SK-N-SH (cell line): ENCODE measurements around the gene SPOCK1. TPM values are rescaled to one million over a fixed set of nuclear protein-coding genes. Genes with fewer than 3 reads are reported as not detected.

Source experiments
- CTCF ChIA-PET: fragments of 300-600, 350-600 bp; formaldehyde crosslinking; extraction: SDS; loops from one replicate; lab custom pipeline; 2021; lab: Yijun Ruan, JAX
- POLR2A ChIA-PET: fragments of 350-600 bp; sonication (Branson Sonifier 250); formaldehyde crosslinking; extraction: SDS; loops from one replicate; lab custom pipeline; 2020; ENCODE audit warnings: antibody characterized with exemption, inconsistent platforms; lab: Yijun Ruan, JAX
- DNase-seq: peaks from one replicate; pipeline ENCODE4 v3.0.0; 2012
- H2AFZ ChIP-seq: fragments of 200-600 bp; sonication (generic); 2 replicates; pipeline ENCODE4 v1.8.1; 2016; ENCODE audit warnings: antibody characterized with exemption, mild to moderate bottlenecking, low read depth
- H3F3A ChIP-seq: fragments of 200-600 bp; sonication (generic); replicated peaks from 2 replicates; pipeline ENCODE3; 2016; ENCODE audit warnings: antibody characterized with exemption, mild to moderate bottlenecking; ENCODE audit not compliant: insufficient read depth
- H3K27ac ChIP-seq, 2 experiments: fragments of 200-500 bp in 1 of 2; fragments of 200-600 bp in 1 of 2; sonication (Bioruptor generic) in 1 of 2; sonication (generic), shearing (Covaris generic) in 1 of 2; 2 replicates each; pipeline versions ENCODE4 v1.5.1 to v1.6.1; 2014 to 2016; ENCODE audit warnings: low read depth in 2 of 2, inconsistent platforms in 1 of 2, low read length in 1 of 2, mild to moderate bottlenecking in 1 of 2, mixed read lengths in 1 of 2
- H3K27me3 ChIP-seq: fragments of 200-600 bp; sonication (generic), shearing (Covaris generic); 2 replicates; pipeline ENCODE4 v1.6.1; 2016; ENCODE audit warnings: mixed run types; ENCODE audit not compliant: insufficient read depth
- H3K36me3 ChIP-seq, 2 experiments: fragments of 200-500 bp in 1 of 2; fragments of 200-600 bp in 1 of 2; sonication (Bioruptor generic) in 1 of 2; sonication (generic) in 1 of 2; replicated peaks in 1 of 2; 2 replicates each; pipeline versions ENCODE3 to v1.5.1; 2014 to 2016; ENCODE audit warnings: low read length in 1 of 2, mild to moderate bottlenecking in 1 of 2; ENCODE audit not compliant: insufficient read depth in 2 of 2, control insufficient read depth in 1 of 2
- H3K4me1 ChIP-seq, 2 experiments: fragments of 200-500 bp in 1 of 2; fragments of 200-600 bp in 1 of 2; sonication (Bioruptor generic) in 1 of 2; sonication (generic), shearing (Covaris generic) in 1 of 2; 2 replicates each; pipeline versions ENCODE4 v1.5.1 to v1.6.1; 2014 to 2016; ENCODE audit warnings: low read depth in 1 of 2, low read length in 1 of 2, mixed run types in 1 of 2; ENCODE audit not compliant: insufficient read depth in 2 of 2, control insufficient read depth in 1 of 2
- H3K4me2 ChIP-seq: fragments of 200-600 bp; sonication (generic), shearing (Covaris generic); 2 replicates; pipeline ENCODE4 v1.6.1; 2017; ENCODE audit warnings: mixed run types
- H3K4me3 ChIP-seq, 2 experiments: fragments of 200-500 bp in 1 of 2; fragments of 200-600 bp in 1 of 2; sonication (Bioruptor generic) in 1 of 2; sonication (generic), shearing (Covaris generic) in 1 of 2; 2 replicates each; pipeline versions ENCODE4 v1.5.1 to v1.8.1; 2014 to 2016; ENCODE audit warnings: low read depth in 2 of 2, inconsistent platforms in 1 of 2, low read length in 1 of 2, mild to moderate bottlenecking in 1 of 2, mixed read lengths in 1 of 2, moderate library complexity in 1 of 2
- H3K79me2 ChIP-seq: fragments of 200-600 bp; sonication (generic); 2 replicates; pipeline ENCODE4 v1.8.1; 2017; ENCODE audit warnings: mild to moderate bottlenecking; ENCODE audit not compliant: insufficient read depth
- H3K9ac ChIP-seq: fragments of 200-600 bp; sonication (generic); 2 replicates; pipeline ENCODE4 v1.6.1; 2017; ENCODE audit warnings: mixed run types
- H3K9me2 ChIP-seq: fragments of 200-600 bp; sonication (generic); 2 replicates; pipeline ENCODE4 v1.6.1; 2017; ENCODE audit warnings: mixed run types
- H3K9me3 ChIP-seq: fragments of 200-600 bp; sonication (generic); 2 replicates; pipeline ENCODE4 v1.6.1; 2017; ENCODE audit warnings: mixed run types, mild to moderate bottlenecking, moderate library complexity
- H4K20me1 ChIP-seq: fragments of 200-600 bp; sonication (generic); 2 replicates; pipeline ENCODE4 v1.6.1; 2017; ENCODE audit warnings: mild to moderate bottlenecking, mixed run types; ENCODE audit not compliant: insufficient read depth
- CHD2 ChIP-seq: fragments of 150-350 bp; IDR thresholded peaks from 2 replicates; pipeline ENCODE4 v1.6.1; 2018; ENCODE audit warnings: low read length; ENCODE audit not compliant: partially characterized antibody
- IRF3 ChIP-seq: fragments of 150-350 bp; IDR thresholded peaks from 2 replicates; pipeline ENCODE4 v1.6.1; 2016; ENCODE audit warnings: mild to moderate bottlenecking, low read depth, low read length
- JUND ChIP-seq: IDR thresholded peaks from 2 replicates; pipeline ENCODE4 v1.4.0; 2012
- PBX3 ChIP-seq: IDR thresholded peaks from 2 replicates; pipeline ENCODE4; 2012
- RAD21 ChIP-seq: IDR thresholded peaks from 2 replicates; pipeline ENCODE4 v1.6.1; 2012; ENCODE audit warnings: mild to moderate bottlenecking, low read length
- RCOR1 ChIP-seq: fragments of 150-350 bp; IDR thresholded peaks from 2 replicates; pipeline ENCODE4 v1.6.1; 2017; ENCODE audit warnings: antibody characterized with exemption, low read length
- REST ChIP-seq: IDR thresholded peaks from 2 replicates; pipeline ENCODE4 v1.6.1; 2012; ENCODE audit warnings: mild to moderate bottlenecking, low read depth, low read length, moderate library complexity
- RXRA ChIP-seq: IDR thresholded peaks from 2 replicates; pipeline ENCODE4 v1.4.0; 2012; ENCODE audit warnings: low read depth, mild to moderate bottlenecking, borderline replicate concordance
- TAF1 ChIP-seq: IDR thresholded peaks from 2 replicates; pipeline ENCODE4 v1.6.1; 2012; ENCODE audit warnings: low read depth, mild to moderate bottlenecking, low read length, moderate library complexity, borderline replicate concordance
- TCF12 ChIP-seq: IDR thresholded peaks from 2 replicates; pipeline ENCODE4 v1.4.0; 2012
- WGBS: methylation state at CpG from one replicate; pipeline ENCODE4 v1.1.6; 2017; ENCODE audit warnings: low lambda C conversion rate; 5-methylcytosine and 5-hydroxymethylcytosine counted together
- polyA plus RNA-seq, 3 experiments: library from polyadenylated mRNA; depleted of rRNA; stranded (reverse); fragments of >200 nt; gene quantifications; 2 replicates each; pipeline ENCODE4 v1.2.3, GENCODE V29; 2012
- TF ChIP-seq, protein P1 (sequence below): fragments of 150-350 bp; IDR thresholded peaks from 2 replicates; pipeline ENCODE4 v1.6.1; 2017; ENCODE audit warnings: antibody characterized with exemption, low read length, low read depth, borderline replicate concordance

Gene SPOCK1
- polyA plus RNA-seq, 1 of the 3 experiments (the other 2 are of a cell fraction) = 11.3 TPM

DNA sequence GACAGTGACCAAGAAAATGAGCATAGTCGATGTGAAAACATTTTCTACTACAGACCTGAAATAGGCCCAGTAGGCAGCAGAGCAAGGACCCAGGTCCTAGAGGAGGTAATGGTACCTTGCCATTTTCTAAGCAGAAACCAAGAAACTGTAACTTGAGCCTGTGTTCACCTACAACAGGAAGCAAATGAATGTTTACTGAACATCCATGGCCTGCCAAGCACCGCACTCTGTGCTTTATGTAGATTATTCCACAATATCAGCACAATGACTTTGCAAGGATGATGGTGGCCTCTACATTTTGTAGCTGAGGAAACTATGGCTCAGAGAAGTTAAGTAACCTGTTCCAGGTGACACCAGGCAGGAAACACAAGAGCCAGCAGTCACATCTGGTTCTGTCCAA is 215.3 kb downstream of the SPOCK1 start:
- H3F3A ChIP-seq = no peaks in the 10 kb centered on the region
- no peak overlapping the region for H2AFZ ChIP-seq
- H3K36me3 ChIP-seq = no peaks in the 10 kb centered on the region
- H3K27ac ChIP-seq = no peak overlapping the region
- peaks cover 0 to 19% of the 10 kb centered on the region in 2 experiments; a peak in 1 of 4 replicates for H3K4me1 ChIP-seq
- TF ChIP-seq CHD2 = no peak
- TF ChIP-seq REST = no peak
- no peak for TF ChIP-seq TCF12
- TF ChIP-seq RCOR1 = no peak
- no peak for TF ChIP-seq RAD21
- TF ChIP-seq RXRA = no peak
- TF ChIP-seq, protein P1, sequence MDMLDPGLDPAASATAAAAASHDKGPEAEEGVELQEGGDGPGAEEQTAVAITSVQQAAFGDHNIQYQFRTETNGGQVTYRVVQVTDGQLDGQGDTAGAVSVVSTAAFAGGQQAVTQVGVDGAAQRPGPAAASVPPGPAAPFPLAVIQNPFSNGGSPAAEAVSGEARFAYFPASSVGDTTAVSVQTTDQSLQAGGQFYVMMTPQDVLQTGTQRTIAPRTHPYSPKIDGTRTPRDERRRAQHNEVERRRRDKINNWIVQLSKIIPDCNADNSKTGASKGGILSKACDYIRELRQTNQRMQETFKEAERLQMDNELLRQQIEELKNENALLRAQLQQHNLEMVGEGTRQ = no peak
- no peak for TF ChIP-seq IRF3
- no peak for TF ChIP-seq TAF1
- no peak for TF ChIP-seq PBX3
- no peak for TF ChIP-seq JUND
- no peaks in the 10 kb centered on the region for H3K9me2 ChIP-seq
- ChIA-PET CTCF (interaction anchor here (1.5 kb wide), 1 partner anchor 36 kb away, joined by 5 read pairs; no protein-coding TSS in a partner anchor), POLR2A (no interaction called here)
- H3K9me3 ChIP-seq = no peaks in the 10 kb centered on the region
- H3K9ac ChIP-seq = no peak overlapping the region
- no peaks in the 10 kb centered on the region for H3K27me3 ChIP-seq
- DNase-seq = no peak
- WGBS = 80% methylated on average over 2 of the region's 2 CpGs
- no peak overlapping the region for H3K4me2 ChIP-seq
- H4K20me1 ChIP-seq = no peaks in the 10 kb centered on the region
- H3K4me3 ChIP-seq = no peak overlapping the region
- peaks cover 7% of the 10 kb centered on the region; the same call in 1 of the 2 replicates for H3K79me2 ChIP-seq
